ENCODE data around the gene COQ5. TPM values are rescaled to one million over a fixed set of nuclear protein-coding genes. Genes with fewer than 3 reads are reported as not detected.
"Not testable (repeated sequence)": the region's sequence is repeated elsewhere in the genome, so short reads cannot be mapped to it uniquely, and the experiment has no call there.

COQ5 gene
- total RNA-seq, 1 donor from 2014 or later: 29.3 TPM

DNA sequence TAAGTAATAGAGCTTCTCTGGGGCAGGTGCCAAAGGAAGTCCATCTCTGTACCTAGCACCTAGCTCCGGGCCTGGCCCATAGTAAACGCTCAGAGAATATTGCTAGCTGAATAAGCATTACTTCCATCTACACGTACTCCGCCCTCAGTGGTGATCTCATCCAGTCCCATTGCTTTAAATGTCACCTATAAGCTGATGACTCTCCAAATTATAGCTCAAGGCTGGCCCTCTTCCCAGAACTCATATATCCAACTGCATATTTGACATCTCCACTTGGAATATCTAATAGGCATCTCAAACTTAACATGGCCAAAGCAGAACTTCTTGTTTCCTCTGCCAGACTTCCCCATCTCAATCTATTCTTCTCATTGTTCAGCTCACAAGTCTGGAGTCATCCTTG, 39.9 kb downstream of the COQ5 start:
- Mint-ChIP-seq H3K36me3 (ENCODE audit: low read depth) (no peaks in the 10 kb centered on the region), H3K4me3 (ENCODE audit: low read depth) (no peak overlapping the region), H3K27me3 (ENCODE audit: low read depth) (no peaks in the 10 kb centered on the region), H3K4me1 (ENCODE audit: low read depth) (no peaks in the 10 kb centered on the region), H3K9me3 (no peaks in the 10 kb centered on the region), H3K27ac (no peak overlapping the region)
- intact Hi-C loops (cut with micrococcal nuclease): no loop called here
- DNase-seq (ENCODE audit: low spot score): no peak

DNA sequence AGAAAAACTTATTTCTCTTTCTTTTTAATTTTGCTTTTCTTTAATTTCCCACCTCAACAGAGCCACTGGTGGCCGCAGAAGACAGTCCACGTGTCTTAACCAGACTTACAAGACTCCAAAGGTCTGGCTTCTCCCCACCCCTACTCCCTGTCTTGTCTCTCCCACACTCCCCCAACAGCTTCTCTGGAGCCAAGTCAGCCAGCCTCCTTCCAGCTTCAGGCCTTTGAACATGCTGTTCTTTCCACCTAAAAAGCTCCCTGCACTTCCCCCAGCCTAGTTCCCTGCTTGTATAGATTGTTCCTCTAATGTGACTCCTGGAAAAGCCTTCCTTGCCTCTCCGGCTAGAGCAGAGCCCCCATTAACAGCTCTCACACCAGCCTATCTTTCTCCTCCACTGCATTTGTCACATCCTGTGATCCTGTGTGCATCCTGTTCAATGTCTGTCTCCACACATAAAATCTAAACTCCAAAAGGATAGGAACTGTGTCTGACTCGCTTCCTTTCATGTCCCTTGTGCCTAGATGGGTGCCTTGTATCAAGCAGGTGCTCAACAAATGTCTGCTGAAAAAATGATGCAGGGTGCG, 40.8 kb downstream of the COQ5 start:
- no peak for DNase-seq (ENCODE audit: low spot score)
- H3K36me3 Mint-ChIP-seq (ENCODE audit: low read depth): no peaks in the 10 kb centered on the region
- no peaks in the 10 kb centered on the region for H3K27me3 Mint-ChIP-seq (ENCODE audit: low read depth)
- H3K9me3 Mint-ChIP-seq: no peaks in the 10 kb centered on the region
- no peaks in the 10 kb centered on the region for H3K4me1 Mint-ChIP-seq (ENCODE audit: low read depth)
- peak overlapping the region; percentile 18 for H3K27ac Mint-ChIP-seq
- no peak overlapping the region for H3K4me3 Mint-ChIP-seq (ENCODE audit: low read depth)
- intact Hi-C loops (cut with micrococcal nuclease): no loop called here

DNA sequence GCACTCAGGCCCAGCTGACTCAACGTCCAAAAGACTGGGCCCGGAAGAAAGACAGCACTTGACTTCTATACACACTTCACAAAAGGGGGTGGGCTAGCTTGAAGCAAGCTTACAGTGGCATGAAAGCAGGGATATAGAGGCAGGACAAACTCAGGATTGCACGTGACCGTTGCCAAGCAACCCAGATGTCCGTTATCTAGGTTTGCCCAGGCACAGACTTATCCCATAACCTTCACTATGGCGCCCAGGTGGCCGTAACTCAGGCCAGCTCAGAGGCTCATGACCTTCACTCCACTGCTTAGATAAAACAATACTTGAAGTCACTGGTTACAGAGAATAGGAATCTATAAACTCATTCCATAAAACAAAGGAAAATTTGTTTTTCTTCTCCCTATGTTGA, 41.4 kb downstream of the COQ5 start:
- H3K9me3 Mint-ChIP-seq; H3K27me3 Mint-ChIP-seq (ENCODE audit: low read depth); H3K27ac Mint-ChIP-seq; H3K4me3 Mint-ChIP-seq (ENCODE audit: low read depth); H3K4me1 Mint-ChIP-seq (ENCODE audit: low read depth); intact Hi-C loops (cut with micrococcal nuclease); H3K36me3 Mint-ChIP-seq (ENCODE audit: low read depth); DNase-seq (ENCODE audit: low spot score): not testable (repeated sequence)

DNA sequence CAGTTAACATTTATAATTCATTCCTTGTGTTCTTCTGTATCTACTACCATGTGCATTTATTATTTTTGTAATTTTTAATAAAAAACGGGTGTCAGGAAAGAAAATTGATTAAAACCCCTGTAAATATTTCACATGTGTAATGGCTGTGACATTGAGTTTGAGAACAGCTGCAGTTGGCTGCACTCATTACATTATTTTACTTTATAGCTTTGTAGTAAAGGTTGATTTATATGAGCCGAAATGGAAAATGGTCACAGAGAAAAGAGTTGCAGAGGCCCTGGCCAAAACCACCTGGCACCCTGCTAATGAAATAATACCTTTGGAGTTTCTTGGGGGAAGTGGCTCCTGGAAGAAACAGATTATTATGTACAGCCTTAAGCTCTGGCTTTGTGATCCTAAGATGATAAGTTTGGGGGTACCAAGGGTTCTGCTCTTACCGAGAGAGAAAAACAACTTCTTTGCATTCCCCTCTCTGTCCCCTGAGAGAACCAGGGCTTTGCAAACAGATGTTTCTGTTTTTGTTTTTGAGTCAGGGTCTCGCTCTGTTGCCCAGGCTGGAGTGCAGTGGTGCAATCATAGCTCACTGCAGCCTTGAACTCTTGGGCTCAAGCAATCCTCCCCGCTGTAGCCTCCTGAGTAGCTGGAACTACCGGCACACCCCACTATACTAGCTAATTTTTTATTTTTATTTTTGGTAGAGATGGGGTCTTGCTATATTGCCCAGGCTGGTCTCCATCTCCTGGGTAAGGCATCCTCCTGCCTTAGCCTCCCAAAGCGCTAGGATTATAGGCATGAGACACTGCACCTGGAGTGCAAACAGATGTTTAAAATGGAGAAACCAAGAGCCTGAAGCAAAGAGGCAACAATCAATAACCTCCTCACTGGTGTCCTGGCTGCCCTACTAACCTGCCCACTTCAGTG, 42.7 kb downstream of the COQ5 start:
- Mint-ChIP-seq H3K36me3 (ENCODE audit: low read depth) (no peaks in the 10 kb centered on the region), H3K27ac (no peak overlapping the region), H3K4me1 (ENCODE audit: low read depth) (peaks cover 1% of the 10 kb centered on the region), H3K9me3 (no peaks in the 10 kb centered on the region), H3K27me3 (ENCODE audit: low read depth) (no peaks in the 10 kb centered on the region), H3K4me3 (ENCODE audit: low read depth) (no peak overlapping the region)
- no peak for DNase-seq (ENCODE audit: low spot score)
- intact Hi-C loops (cut with micrococcal nuclease): no loop called here

DNA sequence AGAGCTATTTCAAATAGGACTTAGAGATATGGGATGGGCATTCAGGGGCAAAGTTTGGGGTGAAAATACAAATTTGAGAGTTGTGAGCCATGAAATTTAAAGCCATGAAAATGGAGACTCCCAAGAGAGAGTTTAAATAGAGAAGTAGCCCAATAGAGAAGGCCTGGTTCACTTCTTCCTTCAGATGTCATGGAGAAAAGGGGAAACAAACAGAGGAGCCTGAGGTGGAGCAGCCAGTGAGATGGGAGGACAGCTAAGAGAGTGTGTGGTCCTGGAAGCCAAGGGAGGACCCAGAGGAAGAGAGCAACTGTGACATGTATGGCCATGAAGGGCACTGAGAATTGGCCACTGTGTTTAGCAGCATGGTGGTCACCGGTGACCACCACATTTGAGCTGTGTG, 45.3 kb downstream of the COQ5 start:
- H3K27ac Mint-ChIP-seq: no peak overlapping the region
- H3K27me3 Mint-ChIP-seq (ENCODE audit: low read depth): no peaks in the 10 kb centered on the region
- H3K9me3 Mint-ChIP-seq: no peaks in the 10 kb centered on the region
- peaks cover 10% of the 10 kb centered on the region for H3K4me1 Mint-ChIP-seq (ENCODE audit: low read depth)
- H3K36me3 Mint-ChIP-seq (ENCODE audit: low read depth): no peaks in the 10 kb centered on the region
- no peak for DNase-seq (ENCODE audit: low spot score)
- intact Hi-C loops (cut with micrococcal nuclease): no loop called here
- no peak overlapping the region for H3K4me3 Mint-ChIP-seq (ENCODE audit: low read depth)

DNA sequence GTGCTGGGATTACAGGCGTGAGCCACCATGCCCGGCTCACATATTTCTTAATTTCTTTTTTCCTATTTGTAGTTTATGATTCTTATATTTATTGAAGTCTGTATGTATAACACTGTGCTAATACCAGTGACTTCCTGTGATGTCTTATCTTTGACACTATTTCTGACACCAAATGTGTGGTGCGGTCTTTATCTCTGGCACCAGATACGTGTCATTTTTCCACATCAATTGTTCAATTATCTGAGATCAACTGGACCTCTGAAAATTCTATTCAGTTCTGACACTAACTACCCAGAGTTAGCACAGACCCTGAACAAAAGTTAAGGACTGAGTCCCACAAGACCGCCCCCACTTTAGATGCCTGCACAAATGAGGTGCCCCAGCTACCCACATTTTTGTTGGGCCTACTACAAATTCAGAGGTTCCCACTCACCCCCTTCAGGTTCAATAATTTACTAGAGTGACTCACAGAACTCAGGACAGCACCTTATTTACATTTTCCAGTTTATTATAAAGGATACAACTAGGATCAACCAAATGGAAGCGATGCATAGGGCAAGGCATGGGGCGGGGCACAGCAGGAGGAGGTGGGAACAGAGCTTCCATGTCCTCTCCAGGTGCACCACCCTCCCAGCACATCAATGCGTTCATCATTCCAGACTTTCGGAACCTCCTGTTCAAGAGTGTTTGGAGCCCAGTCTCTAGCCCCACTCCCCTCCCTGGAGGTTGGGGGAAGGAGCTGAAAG, 47.8 kb downstream of the COQ5 start:
- H3K27ac Mint-ChIP-seq: no peak overlapping the region
- DNase-seq (ENCODE audit: low spot score): no peak
- H3K4me3 Mint-ChIP-seq (ENCODE audit: low read depth): no peak overlapping the region
- peaks cover 10% of the 10 kb centered on the region for H3K4me1 Mint-ChIP-seq (ENCODE audit: low read depth)
- no peaks in the 10 kb centered on the region for H3K36me3 Mint-ChIP-seq (ENCODE audit: low read depth)
- no peaks in the 10 kb centered on the region for H3K9me3 Mint-ChIP-seq
- intact Hi-C loops (cut with micrococcal nuclease): no loop called here
- H3K27me3 Mint-ChIP-seq (ENCODE audit: low read depth): no peaks in the 10 kb centered on the region

DNA sequence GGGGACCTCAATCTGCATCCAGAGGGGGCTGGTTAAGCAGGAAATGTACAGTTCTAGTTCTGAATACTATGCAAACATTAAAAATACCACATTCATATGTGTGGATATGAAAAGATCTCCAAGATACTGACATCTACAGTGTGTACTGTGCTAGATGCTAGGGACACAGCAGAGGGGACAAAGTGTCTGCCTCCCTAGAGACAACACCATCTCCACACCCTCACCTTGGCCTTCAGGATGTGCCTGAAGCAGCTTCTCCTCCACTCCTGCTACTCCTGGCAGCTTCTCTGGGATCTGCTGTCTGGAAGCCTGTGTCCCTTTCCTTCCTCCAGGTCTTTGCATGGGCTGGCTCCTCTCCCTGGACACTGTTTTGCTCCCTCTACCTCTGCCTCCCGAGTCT, 48.7 kb downstream of the COQ5 start:
- Mint-ChIP-seq H3K36me3 (ENCODE audit: low read depth) (no peaks in the 10 kb centered on the region), H3K27me3 (ENCODE audit: low read depth) (no peaks in the 10 kb centered on the region), H3K27ac (no peak overlapping the region), H3K4me3 (ENCODE audit: low read depth) (no peak overlapping the region), H3K9me3 (no peaks in the 10 kb centered on the region), H3K4me1 (ENCODE audit: low read depth) (peaks cover 12% of the 10 kb centered on the region)
- intact Hi-C loops (cut with micrococcal nuclease): no loop called here
- no peak for DNase-seq (ENCODE audit: low spot score)

DNA sequence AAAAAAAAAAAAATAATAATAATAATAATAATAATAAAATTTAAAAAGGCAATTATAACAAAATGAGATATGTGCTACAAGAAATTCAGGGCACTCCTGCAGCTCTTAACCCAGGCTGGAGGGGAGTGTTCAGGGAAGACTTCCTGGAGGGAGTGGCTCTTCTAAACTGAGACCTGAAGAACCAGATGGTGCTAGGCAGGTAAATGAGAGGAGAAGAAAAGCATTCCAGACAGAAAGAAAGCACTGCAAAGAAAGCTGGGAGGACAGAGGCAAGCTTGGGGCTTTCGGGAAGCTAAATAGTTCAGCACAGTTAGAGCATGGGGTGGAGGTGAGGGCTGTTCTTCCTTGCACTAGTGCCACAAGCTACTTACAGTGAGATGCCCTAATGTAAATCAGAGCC, 49.5 kb downstream of the COQ5 start:
- no peak overlapping the region for H3K27ac Mint-ChIP-seq
- H3K27me3 Mint-ChIP-seq (ENCODE audit: low read depth): peaks cover 4% of the 10 kb centered on the region
- DNase-seq (ENCODE audit: low spot score): no peak
- H3K4me1 Mint-ChIP-seq (ENCODE audit: low read depth): peaks cover 16% of the 10 kb centered on the region
- H3K36me3 Mint-ChIP-seq (ENCODE audit: low read depth): no peaks in the 10 kb centered on the region
- H3K9me3 Mint-ChIP-seq: no peaks in the 10 kb centered on the region
- no peak overlapping the region for H3K4me3 Mint-ChIP-seq (ENCODE audit: low read depth)
- intact Hi-C loops (cut with micrococcal nuclease): no loop called here

DNA sequence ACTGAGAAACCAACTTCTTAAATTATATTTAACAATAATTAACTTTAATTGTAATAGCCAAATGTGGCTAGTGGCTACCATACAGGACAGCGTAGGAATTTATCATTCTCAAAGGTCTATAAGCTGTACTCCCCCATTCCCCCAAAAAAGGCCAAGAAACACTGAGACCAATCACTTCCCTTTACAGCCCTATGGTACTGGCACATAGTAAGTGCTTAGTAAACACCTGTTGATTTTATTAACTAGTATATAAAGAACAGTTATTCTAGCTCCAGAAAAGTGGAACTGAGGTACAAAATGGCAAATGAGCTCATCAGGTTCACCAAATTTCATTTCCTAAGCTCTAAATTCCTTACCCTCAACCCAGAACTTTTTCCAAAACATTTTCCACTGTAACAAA, 53.3 kb downstream of the COQ5 start:
- peaks cover 23% of the 10 kb centered on the region for H3K4me1 Mint-ChIP-seq (ENCODE audit: low read depth)
- H3K27ac Mint-ChIP-seq: no peak overlapping the region
- H3K4me3 Mint-ChIP-seq (ENCODE audit: low read depth): no peak overlapping the region
- peaks cover 5% of the 10 kb centered on the region for H3K27me3 Mint-ChIP-seq (ENCODE audit: low read depth)
- intact Hi-C loops (cut with micrococcal nuclease): no loop called here
- DNase-seq (ENCODE audit: low spot score): no peak
- H3K36me3 Mint-ChIP-seq (ENCODE audit: low read depth): no peaks in the 10 kb centered on the region
- H3K9me3 Mint-ChIP-seq: no peaks in the 10 kb centered on the region

DNA sequence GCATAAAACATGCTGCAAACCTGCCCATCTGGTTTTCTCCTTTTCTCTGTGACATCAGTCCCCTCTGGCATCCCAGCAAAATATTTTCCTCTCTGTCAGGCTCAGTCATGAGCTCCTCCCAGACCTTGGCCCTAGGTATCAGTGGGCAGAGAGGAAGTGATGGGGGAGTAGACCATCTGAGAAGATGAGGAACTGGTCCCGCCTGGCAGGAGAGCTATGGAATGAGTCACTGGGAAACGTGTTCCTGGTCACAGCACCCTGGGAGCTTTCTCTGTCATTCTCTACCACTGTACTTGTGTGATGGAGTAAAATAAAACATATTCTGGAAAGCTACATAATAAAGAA, 54.4 kb downstream of the COQ5 start:
- Mint-ChIP-seq H3K4me1 (ENCODE audit: low read depth) (peaks cover 24% of the 10 kb centered on the region), H3K36me3 (ENCODE audit: low read depth) (peaks cover 3% of the 10 kb centered on the region), H3K9me3 (no peaks in the 10 kb centered on the region), H3K27ac (no peak overlapping the region), H3K27me3 (ENCODE audit: low read depth) (peaks cover 5% of the 10 kb centered on the region), H3K4me3 (ENCODE audit: low read depth) (no peak overlapping the region)
- intact Hi-C loops (cut with micrococcal nuclease): no loop called here
- no peak for DNase-seq (ENCODE audit: low spot score)

DNA sequence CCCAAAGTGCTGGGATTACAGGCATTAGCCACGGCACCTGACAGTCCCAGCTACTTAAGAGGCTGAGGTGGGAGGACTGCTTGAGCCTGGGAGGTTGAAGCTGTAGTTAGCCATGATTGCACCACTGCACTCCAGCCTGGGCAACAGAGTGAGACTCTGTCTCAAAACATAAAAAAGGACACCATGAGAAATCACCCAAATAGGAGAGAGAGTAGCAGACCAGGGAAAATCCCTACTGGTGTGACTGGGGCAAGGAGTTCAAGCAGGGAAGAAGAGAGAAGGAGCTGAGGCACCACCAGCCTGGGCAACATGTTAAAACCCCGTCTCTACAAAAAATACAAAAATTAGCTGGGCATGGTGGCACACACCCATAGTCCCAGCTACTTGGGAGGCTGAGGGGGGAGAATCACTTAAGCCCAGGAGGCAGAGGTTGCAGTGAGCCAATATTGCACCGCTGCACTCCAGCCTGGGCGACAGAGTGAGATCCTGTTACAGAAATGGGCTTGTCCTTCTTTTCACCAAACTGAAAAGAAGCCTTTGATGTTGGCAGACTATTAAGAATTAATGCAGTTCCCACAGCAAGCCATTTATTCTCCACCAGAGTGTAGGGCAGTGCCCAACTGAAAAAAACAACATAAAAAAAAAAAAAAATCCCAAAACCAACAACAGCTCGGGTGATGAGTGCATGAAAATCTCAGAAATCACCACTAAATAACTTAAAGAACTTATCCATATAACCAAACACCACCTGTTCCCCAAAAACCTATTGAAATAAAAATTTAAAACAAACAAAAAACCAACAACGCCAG, 54.9 kb downstream of the COQ5 start:
- Mint-ChIP-seq H3K27ac (no peak overlapping the region), H3K4me1 (ENCODE audit: low read depth) (peaks cover 21% of the 10 kb centered on the region), H3K9me3 (no peaks in the 10 kb centered on the region), H3K36me3 (ENCODE audit: low read depth) (peaks cover 3% of the 10 kb centered on the region), H3K4me3 (ENCODE audit: low read depth) (no peak overlapping the region), H3K27me3 (ENCODE audit: low read depth) (peaks cover 5% of the 10 kb centered on the region)
- no peak for DNase-seq (ENCODE audit: low spot score)
- intact Hi-C loops (cut with micrococcal nuclease): no loop called here

DNA sequence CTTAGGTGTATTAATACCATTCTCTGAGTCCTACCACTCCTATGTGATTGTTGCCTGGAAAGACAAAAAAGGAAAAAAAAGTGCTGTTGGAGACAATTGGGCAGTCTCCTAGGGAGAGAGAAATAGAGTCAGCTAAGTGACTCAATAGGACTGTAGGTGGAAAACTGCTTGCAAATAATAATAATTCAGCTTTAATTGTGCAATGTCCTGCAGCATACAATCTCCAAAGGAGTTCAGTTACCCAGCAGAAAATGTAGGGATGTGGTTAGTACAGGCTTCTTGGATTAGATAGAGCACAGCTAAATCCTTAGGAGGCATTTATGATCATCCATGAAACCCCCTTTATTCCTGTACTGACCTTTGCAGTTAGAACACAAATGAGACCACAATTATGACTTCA, 56.4 kb downstream of the COQ5 start:
- peaks cover 5% of the 10 kb centered on the region for H3K27me3 Mint-ChIP-seq (ENCODE audit: low read depth)

More for the DNA sequence above, 56.4 kb downstream of the COQ5 start:
- no peaks in the 10 kb centered on the region for H3K9me3 Mint-ChIP-seq
- DNase-seq (ENCODE audit: low spot score): no peak
- intact Hi-C loops (cut with micrococcal nuclease): no loop called here
- no peak overlapping the region for H3K27ac Mint-ChIP-seq
- peaks cover 11% of the 10 kb centered on the region for H3K36me3 Mint-ChIP-seq (ENCODE audit: low read depth)
- no peak overlapping the region for H3K4me3 Mint-ChIP-seq (ENCODE audit: low read depth)
- peaks cover 29% of the 10 kb centered on the region for H3K4me1 Mint-ChIP-seq (ENCODE audit: low read depth)
